Upper lobe of left lung (tissue), 4 donors: ENCODE measurements around the gene HHLA2.
A peak's percentile ranks its signal among the peaks of the same experiment; 100 is the strongest.

Source experiments
- CTCF ChIP-seq, 6 experiments: fragments of 450-650 bp in 4 of 6; fragments of 200-600 bp in 2 of 6; sonication (generic) in 2 of 6; IDR thresholded peaks; one replicate each; pipeline ENCODE4 v1.5.1; 2016 to 2019; ENCODE audit warnings: antibody characterized with exemption in 6 of 6
- EP300 ChIP-seq, 4 donors: sonication (generic); formaldehyde crosslinking; IDR thresholded peaks; one replicate each; pipeline ENCODE4 v1.5.1; 2017; ENCODE audit warnings: antibody characterized with exemption in 4 of 4, control low read depth in 2 of 4
- POLR2A ChIP-seq, 4 donors: fragments of 450-650 bp; IDR thresholded peaks; one replicate each; pipeline ENCODE4 v1.5.1; 2016 to 2017; ENCODE audit warnings: antibody characterized with exemption in 4 of 4, mild to moderate bottlenecking in 2 of 4
- POLR2AphosphoS5 ChIP-seq, 2 donors: sonication (generic); formaldehyde crosslinking; IDR thresholded peaks; one replicate each; pipeline ENCODE4 v1.5.1; 2017; ENCODE audit warnings: antibody characterized with exemption in 2 of 2

GRCh38 chr3:108319428-108320082 lies 23.2 kb downstream of the HHLA2 start:
- TF ChIP-seq CTCF (IDR thresholded peaks at IDR 0.05): no peak
- no peak for TF ChIP-seq POLR2A (IDR thresholded peaks at IDR 0.05)
- peak in 1 of 2 donors; percentile 30 for TF ChIP-seq POLR2AphosphoS5 (IDR thresholded peaks at IDR 0.05)
- peak in 1 of 4 donors; percentile 32 for TF ChIP-seq EP300 (IDR thresholded peaks at IDR 0.05)
